OCI-LY1 (cell line): ENCODE measurements around the gene RER1.
"Not testable (repeated sequence)": the region's sequence is repeated elsewhere in the genome, so short reads cannot be mapped to it uniquely, and the experiment has no call there.

ENCODE experiments used
- H2AFZ ChIP-seq: fragments of 200-600 bp; sonication (generic), shearing (Covaris generic); 2 replicates; pipeline ENCODE4 v1.6.0; 2014; ENCODE audit warnings: antibody characterized with exemption, mild to moderate bottlenecking, low read length
- H3F3A ChIP-seq: fragments of 200-600 bp; sonication (generic), shearing (Covaris generic); 2 replicates; pipeline ENCODE4 v1.6.0; 2014; ENCODE audit warnings: mild to moderate bottlenecking, antibody characterized with exemption, low read length, moderate library complexity; ENCODE audit not compliant: insufficient read depth
- H3K27ac ChIP-seq: fragments of 200-600 bp; sonication (generic); 2 replicates; pipeline ENCODE4 v1.5.1; 2014; ENCODE audit warnings: low read length, mixed run types, mild to moderate bottlenecking, low read depth; ENCODE audit not compliant: poor library complexity, severe bottlenecking
- H3K27me3 ChIP-seq: fragments of 200-600 bp; sonication (generic); 2 replicates; pipeline ENCODE4 v1.6.0; 2014; ENCODE audit warnings: antibody characterized with exemption, mild to moderate bottlenecking, low read length, moderate library complexity; ENCODE audit not compliant: insufficient read depth
- H3K36me3 ChIP-seq: fragments of 200-600 bp; sonication (generic); 2 replicates; pipeline ENCODE4 v1.6.1; 2014; ENCODE audit warnings: mild to moderate bottlenecking, antibody characterized with exemption, low read length, moderate library complexity, mixed read lengths; ENCODE audit not compliant: insufficient read depth
- H3K4me1 ChIP-seq: fragments of 200-600 bp; sonication (generic); 2 replicates; pipeline ENCODE4 v1.5.1; 2014; ENCODE audit warnings: mild to moderate bottlenecking, low read length, moderate library complexity; ENCODE audit not compliant: insufficient read depth, severe bottlenecking
- H3K4me2 ChIP-seq: fragments of 200-600 bp; sonication (generic), shearing (Covaris generic); 2 replicates; pipeline ENCODE4 v1.6.1; 2014; ENCODE audit warnings: low read length
- H3K4me3 ChIP-seq: fragments of 200-600 bp; sonication (generic); 2 replicates; pipeline ENCODE4 v1.5.1; 2014; ENCODE audit warnings: low read length, low read depth, mild to moderate bottlenecking, mixed read lengths; ENCODE audit not compliant: poor library complexity, severe bottlenecking
- H3K79me2 ChIP-seq: fragments of 200-600 bp; shearing (Covaris generic); 2 replicates; pipeline ENCODE4 v1.6.1; 2016; ENCODE audit warnings: mixed run types, low read length, mixed read lengths; ENCODE audit not compliant: insufficient read depth
- H3K9ac ChIP-seq: fragments of 200-600 bp; sonication (generic), shearing (Covaris generic); 2 replicates; pipeline ENCODE4 v1.6.1; 2014; ENCODE audit warnings: mild to moderate bottlenecking, low read length, mixed read lengths
- H3K9me2 ChIP-seq: fragments of 200-600 bp; sonication (generic), shearing (Covaris generic); 2 replicates; pipeline ENCODE4 v1.6.1; 2014; ENCODE audit warnings: low read depth, mild to moderate bottlenecking, low read length, mixed read lengths
- H3K9me3 ChIP-seq: fragments of 200-600 bp; shearing (Covaris generic); 2 replicates; pipeline ENCODE4 v1.6.1; 2014; ENCODE audit warnings: low read length, mixed read lengths
- H4K20me1 ChIP-seq: fragments of 200-600 bp; sonication (generic), shearing (Covaris generic); 2 replicates; pipeline ENCODE4 v1.6.0; 2016; ENCODE audit warnings: mild to moderate bottlenecking, low read length; ENCODE audit not compliant: insufficient read depth
- EZH2 ChIP-seq: fragments of 200-600 bp; sonication (generic), shearing (Covaris generic); IDR thresholded peaks from 2 replicates; pipeline ENCODE4 v1.8.0; 2017; ENCODE audit warnings: borderline replicate concordance, mixed run types, mild to moderate bottlenecking, antibody characterized with exemption, low read length, moderate library complexity, mixed read lengths
- TF ChIP-seq, protein P1 (sequence below): fragments of 200-600 bp; sonication (generic), shearing (Covaris generic); IDR thresholded peaks from 2 replicates; pipeline ENCODE4 v1.5.1; 2017; ENCODE audit warnings: mild to moderate bottlenecking, antibody characterized with exemption, low read length, moderate library complexity, mixed read lengths

Gene RER1

DNA sequence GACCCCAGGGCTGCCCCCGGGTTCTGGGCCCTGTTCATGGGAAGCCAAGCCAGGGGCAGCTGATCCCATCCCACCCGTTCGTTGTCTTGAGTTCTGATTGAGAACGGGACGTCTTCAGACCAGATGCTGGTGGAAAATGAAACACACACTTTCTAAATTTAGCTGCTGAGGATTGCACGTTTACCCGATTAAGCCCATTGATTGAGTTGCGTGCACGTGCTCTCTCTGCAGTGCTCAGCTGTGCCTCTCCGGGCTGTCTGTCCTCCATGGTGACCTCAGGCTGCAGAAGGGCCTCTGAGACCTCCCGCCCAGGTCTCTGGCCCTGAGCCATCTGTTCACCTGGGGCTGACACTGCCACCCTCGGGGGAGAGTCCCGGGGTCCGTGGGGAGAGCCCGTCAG lies 47.7 kb downstream of the RER1 start:
- H3K27me3 ChIP-seq, result no peaks in the 10 kb centered on the region
- no peaks in the 10 kb centered on the region for H3K36me3 ChIP-seq
- no peaks in the 10 kb centered on the region for H3K9me2 ChIP-seq
- no peak overlapping the region for H3K4me3 ChIP-seq
- H3K27ac ChIP-seq, result no peak overlapping the region
- H4K20me1 ChIP-seq, result no peaks in the 10 kb centered on the region
- no peak overlapping the region for H3K4me2 ChIP-seq
- H3F3A ChIP-seq, result no peaks in the 10 kb centered on the region
- H3K9ac ChIP-seq, result no peak overlapping the region
- no peak overlapping the region for H2AFZ ChIP-seq
- no peaks in the 10 kb centered on the region for H3K9me3 ChIP-seq
- TF ChIP-seq, protein P1, sequence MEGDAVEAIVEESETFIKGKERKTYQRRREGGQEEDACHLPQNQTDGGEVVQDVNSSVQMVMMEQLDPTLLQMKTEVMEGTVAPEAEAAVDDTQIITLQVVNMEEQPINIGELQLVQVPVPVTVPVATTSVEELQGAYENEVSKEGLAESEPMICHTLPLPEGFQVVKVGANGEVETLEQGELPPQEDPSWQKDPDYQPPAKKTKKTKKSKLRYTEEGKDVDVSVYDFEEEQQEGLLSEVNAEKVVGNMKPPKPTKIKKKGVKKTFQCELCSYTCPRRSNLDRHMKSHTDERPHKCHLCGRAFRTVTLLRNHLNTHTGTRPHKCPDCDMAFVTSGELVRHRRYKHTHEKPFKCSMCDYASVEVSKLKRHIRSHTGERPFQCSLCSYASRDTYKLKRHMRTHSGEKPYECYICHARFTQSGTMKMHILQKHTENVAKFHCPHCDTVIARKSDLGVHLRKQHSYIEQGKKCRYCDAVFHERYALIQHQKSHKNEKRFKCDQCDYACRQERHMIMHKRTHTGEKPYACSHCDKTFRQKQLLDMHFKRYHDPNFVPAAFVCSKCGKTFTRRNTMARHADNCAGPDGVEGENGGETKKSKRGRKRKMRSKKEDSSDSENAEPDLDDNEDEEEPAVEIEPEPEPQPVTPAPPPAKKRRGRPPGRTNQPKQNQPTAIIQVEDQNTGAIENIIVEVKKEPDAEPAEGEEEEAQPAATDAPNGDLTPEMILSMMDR, result no peak
- no peak for TF ChIP-seq EZH2
- H3K4me1 ChIP-seq, result no peaks in the 10 kb centered on the region
- H3K79me2 ChIP-seq, result no peaks in the 10 kb centered on the region

DNA sequence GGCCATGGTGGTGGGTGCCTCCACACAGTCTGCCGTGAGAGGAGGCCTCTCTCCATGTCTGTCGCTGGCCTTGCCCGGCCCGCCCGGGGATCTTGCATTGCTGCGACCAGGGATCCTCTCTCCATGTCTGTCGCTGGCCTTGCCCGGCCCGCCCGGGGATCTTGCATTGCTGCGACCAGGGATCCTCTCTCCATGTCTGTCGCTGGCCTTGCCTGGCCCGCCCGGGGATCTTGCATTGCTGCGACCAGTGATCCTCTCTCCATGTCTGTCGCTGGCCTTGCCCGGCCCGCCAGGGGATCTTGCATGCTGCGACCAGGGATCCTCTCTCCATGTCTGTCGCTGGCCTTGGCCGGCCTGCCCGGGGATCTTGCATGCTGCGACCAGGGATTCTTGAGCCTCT lies 48.7 kb downstream of the RER1 start:
- H3K4me1 ChIP-seq, H3F3A ChIP-seq, H3K9ac ChIP-seq, H3K9me3 ChIP-seq, H3K4me3 ChIP-seq, H2AFZ ChIP-seq, H3K9me2 ChIP-seq, H3K4me2 ChIP-seq, H3K79me2 ChIP-seq, H3K27ac ChIP-seq, H4K20me1 ChIP-seq, H3K27me3 ChIP-seq, H3K36me3 ChIP-seq: not testable (repeated sequence)

DNA sequence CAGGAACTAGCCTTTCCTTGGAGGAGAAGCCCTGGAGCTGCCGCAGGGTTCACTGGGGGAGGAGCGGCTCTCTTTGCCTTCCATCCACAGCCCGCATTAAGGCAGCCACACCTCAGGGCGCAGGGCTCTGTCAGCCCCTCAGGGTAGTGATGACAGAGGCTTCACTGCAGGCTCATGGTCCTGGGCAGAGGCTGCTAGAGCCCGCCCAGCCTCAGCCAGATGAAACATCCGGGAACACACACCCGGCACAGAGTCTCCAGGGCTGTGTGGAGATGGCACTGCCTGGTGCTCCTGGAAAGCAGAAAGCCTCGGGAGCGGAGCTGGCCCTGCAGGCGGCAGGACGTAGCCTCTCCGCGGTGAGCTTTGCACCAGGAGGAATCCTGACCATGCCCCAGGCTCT lies 50.1 kb downstream of the RER1 start:
- Histone ChIP-seq H3K4me1 (no peaks in the 10 kb centered on the region), H3K9ac (no peak overlapping the region), H3K9me3 (no peaks in the 10 kb centered on the region), H2AFZ (no peak overlapping the region), H3K4me2 (no peak overlapping the region), H3K27me3 (no peaks in the 10 kb centered on the region), H3F3A (no peaks in the 10 kb centered on the region), H3K4me3 (no peak overlapping the region), H3K27ac (no peak overlapping the region), H3K9me2 (no peaks in the 10 kb centered on the region), H3K36me3 (no peaks in the 10 kb centered on the region), H4K20me1 (no peaks in the 10 kb centered on the region), H3K79me2 (no peaks in the 10 kb centered on the region)
- no peak for TF ChIP-seq EZH2
- TF ChIP-seq, protein P1, result no peak

DNA sequence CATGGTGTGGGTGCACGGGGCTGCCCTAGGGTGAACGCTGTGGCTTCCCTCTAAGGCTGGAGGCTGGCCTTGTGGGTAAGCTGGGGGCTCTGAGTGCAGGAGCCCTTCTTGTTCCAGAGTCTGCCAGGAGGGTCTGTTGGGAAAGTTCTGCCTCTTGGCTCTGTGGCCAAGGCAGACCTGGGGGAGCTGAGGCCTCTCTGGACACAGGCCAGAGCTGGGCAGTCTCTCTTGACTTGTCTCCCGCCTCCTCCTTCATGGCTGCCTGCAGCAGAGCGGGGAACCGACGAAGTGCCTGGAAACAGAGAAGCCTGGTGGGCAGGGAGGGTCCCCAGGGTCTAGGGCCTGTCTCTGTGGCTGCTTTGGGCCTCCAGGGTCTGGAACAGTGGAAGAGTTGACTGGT lies 51.0 kb downstream of the RER1 start:
- H3K9me3 ChIP-seq, result no peaks in the 10 kb centered on the region
- no peaks in the 10 kb centered on the region for H3K27me3 ChIP-seq
- no peak for TF ChIP-seq EZH2
- TF ChIP-seq, protein P1, result no peak
- no peak overlapping the region for H3K4me3 ChIP-seq
- H4K20me1 ChIP-seq, result no peaks in the 10 kb centered on the region
- H3K9ac ChIP-seq, result no peak overlapping the region
- H3K27ac ChIP-seq, result no peak overlapping the region
- no peaks in the 10 kb centered on the region for H3K9me2 ChIP-seq
- H3K4me2 ChIP-seq, result no peak overlapping the region
- H2AFZ ChIP-seq, result no peak overlapping the region
- H3F3A ChIP-seq, result no peaks in the 10 kb centered on the region
- no peaks in the 10 kb centered on the region for H3K79me2 ChIP-seq
- no peaks in the 10 kb centered on the region for H3K4me1 ChIP-seq
- no peaks in the 10 kb centered on the region for H3K36me3 ChIP-seq
